Frontal cortex (tissue), 4 donors: Measurements from ENCODE around the gene XRCC5. TPM values are rescaled to one million over a fixed set of nuclear protein-coding genes. Genes with fewer than 3 reads are reported as not detected.
"Not testable (repeated sequence)": the region's sequence is repeated elsewhere in the genome, so short reads cannot be mapped to it uniquely, and the experiment has no call there.

Experiments used
- DNase-seq, 2 donors: peaks; one replicate each; pipeline ENCODE4 v3.0.0; 2012; ENCODE audit warnings: low spot score in 2 of 2
- FAIRE-seq: peaks from 2 replicates; lab custom pipeline; 2012; peaks lifted over from hg19 to GRCh38; lab: Jason Lieb, UNC
- total RNA-seq: library from RNA; depleted of rRNA; stranded (reverse); fragments of >200 nt; gene quantifications from one replicate; pipeline ENCODE4 v1.2.3, GENCODE V29; 2014
- donor health status: control.
- donor health status: control.
- donor health status: control.

XRCC5 gene
- 415 TPM for total RNA-seq

GRCh38 chr2:216108967-216109921 is at the start of gene XRCC5:
Gene XRCC5, plus strand, starts transcription at chr2:216109348. Its CDS starts 89 bp downstream, at chr2:216109437.
- DNase-seq (peak; percentile 60 to 77), FAIRE-seq (peak; percentile 82)

GRCh38 chr2:216064014-216064630 is 45.0 kb upstream of the XRCC5 start:
- DNase-seq = no peak
- FAIRE-seq = no peak

GRCh38 chr2:216064665-216065064 is 44.5 kb upstream of the XRCC5 start:
- FAIRE-seq (no peak), DNase-seq (no peak)

GRCh38 chr2:216066230-216066629 is 42.9 kb upstream of the XRCC5 start:
- no peak for FAIRE-seq
- DNase-seq = no peak

- no peak for DNase-seq
- FAIRE-seq = no peak
Observed at GRCh38 chr2:216069028-216069427, 40.1 kb upstream of the XRCC5 start.

GRCh38 chr2:216070195-216070594 is 39.0 kb upstream of the XRCC5 start:
- no peak for DNase-seq
- FAIRE-seq = no peak

- FAIRE-seq = no peak
Observed at GRCh38 chr2:216071111-216071851, 37.9 kb upstream of the XRCC5 start.

GRCh38 chr2:216072473-216072872 is 36.7 kb upstream of the XRCC5 start:
- FAIRE-seq (no peak), DNase-seq (no peak)

More at GRCh38 chr2:216071111-216071851, 37.9 kb upstream of the XRCC5 start:
- no peak for DNase-seq

GRCh38 chr2:216073773-216074172 is 35.4 kb upstream of the XRCC5 start:
- FAIRE-seq = no peak
- no peak for DNase-seq

- DNase-seq (no peak), FAIRE-seq (no peak)
Observed at GRCh38 chr2:216074380-216074779, 34.8 kb upstream of the XRCC5 start.

GRCh38 chr2:216074794-216075193 is 34.4 kb upstream of the XRCC5 start:
- DNase-seq = no peak

GRCh38 chr2:216075510-216076485 is 33.4 kb upstream of the XRCC5 start:
- FAIRE-seq (no peak), DNase-seq (no peak)

More at GRCh38 chr2:216074794-216075193, 34.4 kb upstream of the XRCC5 start:
- no peak for FAIRE-seq

- no peak for DNase-seq
- FAIRE-seq = no peak
Observed at GRCh38 chr2:216078776-216079175, 30.4 kb upstream of the XRCC5 start.

- DNase-seq, FAIRE-seq: not testable (repeated sequence)
Observed at GRCh38 chr2:216080048-216080447, 29.1 kb upstream of the XRCC5 start.

GRCh38 chr2:216081012-216081411 is 28.1 kb upstream of the XRCC5 start:
- DNase-seq = no peak
- FAIRE-seq = no peak

- peak; percentile 88 to 92 for DNase-seq
- FAIRE-seq = no peak
Observed at GRCh38 chr2:216081487-216082116, 27.5 kb upstream of the XRCC5 start, which contains the start of the genes PECR and TMEM169. Gene PECR, minus strand, starts transcription at chr2:216081809. Its CDS starts 68 bp downstream, at chr2:216081741. Gene TMEM169, plus strand, starts transcription at chr2:216081919. Its CDS starts 14,045 bp downstream, at chr2:216095964.

GRCh38 chr2:216082117-216082711 is 26.9 kb upstream of the XRCC5 start:
- no peak for FAIRE-seq
- peak; percentile 22 to 31 for DNase-seq

- FAIRE-seq (no peak), DNase-seq (peak; percentile 27)
Observed at GRCh38 chr2:216082805-216083204, 26.3 kb upstream of the XRCC5 start.
